HUES6 (cell line): ENCODE measurements around the gene NLRP4.

Source experiments
- H3K27ac ChIP-seq: 2 replicates; pipeline ENCODE4 v1.7.0; 2013; ENCODE audit warnings: low read depth, mild to moderate bottlenecking, low read length, inconsistent platforms
- H3K27me3 ChIP-seq: 2 replicates; pipeline ENCODE4 v1.6.1; 2013; ENCODE audit warnings: low read length; ENCODE audit not compliant: control insufficient read depth, insufficient read depth
- H3K36me3 ChIP-seq: 2 replicates; pipeline ENCODE4 v1.6.1; 2013; ENCODE audit warnings: low read length; ENCODE audit not compliant: control insufficient read depth, insufficient read depth
- H3K4me1 ChIP-seq: 2 replicates; pipeline ENCODE4 v1.6.1; 2013; ENCODE audit warnings: low read length; ENCODE audit not compliant: control insufficient read depth, insufficient read depth
- H3K4me3 ChIP-seq: 2 replicates; pipeline ENCODE4 v1.5.1; 2013; ENCODE audit warnings: low read depth, low read length
- H3K9ac ChIP-seq: one replicate; pipeline ENCODE4 v1.6.1; 2013; ENCODE audit warnings: mild to moderate bottlenecking, low read length
- H3K9me3 ChIP-seq: 2 replicates; pipeline ENCODE4 v1.6.1; 2013; ENCODE audit warnings: low read depth, low read length; ENCODE audit not compliant: control insufficient read depth, insufficient read depth

NLRP4 gene

DNA sequence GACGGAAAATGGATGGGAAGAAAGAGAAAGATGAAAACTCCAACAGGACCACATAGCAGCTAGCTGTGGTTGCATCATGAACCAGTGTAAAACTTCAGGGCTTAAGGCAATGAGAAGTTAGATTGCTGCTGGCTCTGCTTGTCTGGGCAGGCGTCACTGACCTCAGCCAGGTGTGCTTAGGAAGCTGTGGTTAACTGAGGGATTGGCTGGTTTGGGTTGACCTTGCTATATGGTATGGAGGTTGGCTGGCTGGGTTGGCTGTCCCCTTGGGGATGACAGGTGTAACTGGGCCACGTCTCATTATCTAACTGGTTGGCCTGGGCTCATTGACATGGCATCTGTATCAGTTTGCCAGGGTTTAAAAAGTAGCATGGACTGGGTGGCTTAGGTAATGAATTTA, 40.9 kb downstream of the NLRP4 start:
- Histone ChIP-seq H3K4me1 (no peaks in the 10 kb centered on the region), H3K27me3 (no peaks in the 10 kb centered on the region; the same call in 1 of the 2 replicates), H3K4me3 (no peak overlapping the region), H3K9ac (no peak overlapping the region), H3K9me3 (peaks cover 54% of the 10 kb centered on the region; the same call in 1 of the 2 replicates), H3K36me3 (no peaks in the 10 kb centered on the region), H3K27ac (no peak overlapping the region)

DNA sequence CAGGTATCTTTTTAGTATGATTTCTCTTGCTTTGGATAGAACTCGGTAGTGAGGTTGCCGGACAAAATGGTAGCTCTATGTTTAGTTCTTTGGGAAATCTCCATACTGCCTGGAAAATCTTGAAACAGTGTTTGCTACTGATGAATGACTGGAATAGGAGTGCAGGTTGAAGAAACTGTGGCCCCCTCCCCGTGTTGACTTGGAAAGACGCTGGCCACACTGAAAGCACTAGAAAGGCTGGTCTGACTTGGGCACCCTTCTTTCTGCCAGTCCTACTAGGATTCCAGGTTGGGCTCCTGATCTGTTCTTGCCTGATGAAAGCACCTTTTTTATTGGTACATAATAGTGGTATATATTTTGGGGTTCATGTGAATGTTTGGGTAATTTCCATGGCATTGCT, 46.3 kb downstream of the NLRP4 start:
- Histone ChIP-seq H3K4me1 (no peaks in the 10 kb centered on the region), H3K9me3 (peaks cover 55% of the 10 kb centered on the region; the same call in 1 of the 2 replicates), H3K27me3 (no peaks in the 10 kb centered on the region; the same call in 1 of the 2 replicates), H3K9ac (no peak overlapping the region), H3K4me3 (no peak overlapping the region), H3K36me3 (no peaks in the 10 kb centered on the region), H3K27ac (no peak overlapping the region)

DNA sequence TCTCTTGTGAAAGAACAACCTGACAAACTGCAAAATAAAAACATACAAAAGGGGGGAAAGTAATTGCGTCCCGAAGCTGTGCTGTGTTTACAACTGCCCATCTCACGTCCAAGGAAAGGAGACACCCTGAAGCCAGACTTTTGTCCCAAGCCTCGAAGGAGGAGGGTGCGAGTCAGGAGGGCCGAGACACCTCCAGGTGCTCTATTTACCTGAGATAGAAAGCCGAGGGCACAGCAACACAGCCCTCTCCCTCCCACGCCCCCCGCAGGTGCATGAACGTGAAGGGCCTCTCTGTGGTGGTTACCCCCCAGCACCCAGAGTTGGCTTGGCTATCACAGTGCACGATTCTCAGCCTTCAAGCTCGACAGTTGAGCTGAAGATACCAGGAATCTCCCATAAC, 62.6 kb downstream of the NLRP4 start:
- H3K9ac ChIP-seq: no peak overlapping the region
- H3K27ac ChIP-seq: no peak overlapping the region
- H3K4me1 ChIP-seq: no peaks in the 10 kb centered on the region
- peaks cover 62% of the 10 kb centered on the region; the same call in 1 of the 2 replicates for H3K9me3 ChIP-seq
- no peaks in the 10 kb centered on the region; the same call in 1 of the 2 replicates for H3K27me3 ChIP-seq
- no peak overlapping the region for H3K4me3 ChIP-seq
- no peaks in the 10 kb centered on the region for H3K36me3 ChIP-seq

DNA sequence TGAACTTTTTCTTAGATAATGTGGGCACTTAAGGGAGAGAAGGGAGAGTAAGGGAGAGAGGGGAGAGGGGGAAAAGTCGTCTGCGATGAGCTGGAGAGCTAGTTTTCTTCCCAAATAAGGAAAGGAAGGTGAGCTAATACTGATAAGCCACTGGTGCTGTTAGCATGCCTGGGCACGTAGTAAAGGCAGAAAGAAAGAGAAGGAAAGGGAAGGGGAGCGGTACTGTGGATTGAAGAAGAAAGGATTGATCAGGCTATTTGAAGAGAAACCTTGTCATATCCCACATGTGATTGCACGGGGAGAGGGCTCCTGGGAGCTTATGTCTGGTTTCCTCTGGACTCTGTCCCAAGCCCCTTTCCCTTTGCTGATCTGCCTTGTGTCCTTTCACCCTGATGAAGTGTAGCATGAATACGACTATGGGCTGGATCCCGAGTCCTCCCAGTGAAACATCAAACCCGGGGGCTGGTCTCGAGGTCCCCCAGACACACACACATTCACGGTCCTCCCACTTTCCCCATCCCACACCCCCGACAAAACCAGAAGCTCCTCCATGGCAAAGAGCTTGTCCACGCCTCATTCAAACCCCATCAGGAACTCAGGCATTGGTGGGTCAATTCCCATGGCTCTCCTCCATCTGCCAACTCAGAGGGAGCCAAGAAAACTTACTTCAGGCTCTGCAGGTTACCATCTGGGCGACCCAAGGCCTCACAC, 65.2 kb downstream of the NLRP4 start:
- Histone ChIP-seq H3K4me1 (no peaks in the 10 kb centered on the region), H3K4me3 (no peak overlapping the region), H3K27ac (no peak overlapping the region), H3K9me3 (peaks cover 58% of the 10 kb centered on the region; the same call in 1 of the 2 replicates), H3K36me3 (no peaks in the 10 kb centered on the region), H3K27me3 (no peaks in the 10 kb centered on the region; the same call in 1 of the 2 replicates), H3K9ac (no peak overlapping the region)

DNA sequence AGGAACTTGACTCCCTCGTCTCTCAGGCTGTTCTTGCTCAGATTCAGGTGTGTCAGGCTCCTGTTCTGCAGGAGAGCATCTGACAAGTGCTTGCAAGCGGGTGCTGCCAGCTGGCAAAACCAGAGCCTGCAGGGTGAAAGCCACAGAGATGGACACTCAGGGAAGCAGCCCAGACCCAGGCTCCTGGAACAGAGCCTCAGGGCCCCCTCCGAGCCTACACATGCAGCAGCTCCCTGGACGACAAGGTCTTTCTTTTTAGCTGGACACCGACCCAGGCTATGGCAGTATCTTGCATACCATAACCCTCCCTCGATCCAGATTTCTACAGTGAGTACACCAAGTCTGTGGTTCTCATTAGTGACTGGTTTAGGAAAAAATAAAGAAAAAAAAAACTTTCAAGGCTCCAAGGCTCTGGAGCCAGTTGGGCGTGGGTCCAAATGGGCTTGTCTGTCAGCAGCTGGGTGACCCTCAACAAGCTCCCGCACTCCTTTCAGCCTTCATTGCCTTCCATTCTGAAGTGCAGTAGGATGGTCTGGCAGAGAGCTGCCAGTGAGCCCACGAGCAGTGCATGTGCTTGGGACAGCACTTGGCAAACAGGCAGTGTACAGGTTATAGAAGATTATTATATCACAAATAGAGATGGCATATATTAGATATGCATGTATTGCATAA, 65.9 kb downstream of the NLRP4 start:
- H3K9me3 ChIP-seq: peaks cover 59% of the 10 kb centered on the region; the same call in 1 of the 2 replicates
- H3K9ac ChIP-seq: no peak overlapping the region
- H3K36me3 ChIP-seq: no peaks in the 10 kb centered on the region
- H3K4me1 ChIP-seq: no peaks in the 10 kb centered on the region
- no peaks in the 10 kb centered on the region; the same call in 1 of the 2 replicates for H3K27me3 ChIP-seq
- no peak overlapping the region for H3K4me3 ChIP-seq
- H3K27ac ChIP-seq: no peak overlapping the region

DNA sequence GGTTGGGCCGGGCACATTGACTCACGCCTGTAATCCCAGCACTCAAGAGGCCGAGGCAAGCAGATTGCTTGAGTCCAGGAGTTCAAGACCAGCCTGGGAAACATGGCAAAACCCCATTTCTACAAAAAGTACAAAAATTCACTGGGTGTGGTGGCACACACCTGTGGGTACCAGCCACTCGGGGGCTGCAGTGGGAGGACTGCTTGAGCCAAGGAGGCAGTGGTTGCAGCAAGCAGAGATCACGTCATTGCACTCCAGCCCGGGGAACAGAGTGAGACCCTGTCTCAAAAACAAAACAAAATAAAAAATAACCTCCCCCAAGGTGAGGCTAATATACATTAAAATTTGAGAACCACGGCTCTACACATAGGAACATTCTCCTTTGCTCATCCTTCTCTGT, 70.9 kb downstream of the NLRP4 start:
- Histone ChIP-seq H3K4me3 (no peak overlapping the region), H3K36me3 (no peaks in the 10 kb centered on the region), H3K27ac (no peak overlapping the region), H3K4me1 (no peaks in the 10 kb centered on the region), H3K9ac (no peak overlapping the region), H3K9me3 (peaks cover 61% of the 10 kb centered on the region; the same call in 1 of the 2 replicates), H3K27me3 (peaks cover 17% of the 10 kb centered on the region; the same call in 1 of the 2 replicates)

DNA sequence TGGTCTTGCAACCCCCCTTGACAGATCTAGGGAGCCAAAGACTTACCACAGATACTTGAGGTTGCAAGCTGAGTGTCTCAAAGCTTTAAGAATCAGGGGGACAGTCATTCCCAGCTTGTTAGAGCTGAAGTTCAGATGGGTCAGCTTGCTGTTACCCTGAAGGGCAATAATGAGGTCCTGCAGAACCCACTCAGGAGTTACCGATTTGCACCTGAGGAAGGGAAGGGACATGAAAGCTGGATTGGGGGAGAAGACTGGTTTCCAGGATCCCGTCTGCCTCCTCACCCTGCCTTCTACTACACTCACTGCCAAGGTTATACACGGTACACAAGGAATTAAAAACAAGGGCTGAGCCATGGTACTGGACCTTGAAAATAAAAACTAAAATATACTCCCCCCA, 71.4 kb downstream of the NLRP4 start:
- Histone ChIP-seq H3K9ac (no peak overlapping the region), H3K27ac (no peak overlapping the region), H3K27me3 (peaks cover 18% of the 10 kb centered on the region; the same call in 1 of the 2 replicates), H3K4me1 (no peaks in the 10 kb centered on the region), H3K4me3 (no peak overlapping the region), H3K9me3 (peaks cover 63% of the 10 kb centered on the region; the same call in 1 of the 2 replicates), H3K36me3 (no peaks in the 10 kb centered on the region)

DNA sequence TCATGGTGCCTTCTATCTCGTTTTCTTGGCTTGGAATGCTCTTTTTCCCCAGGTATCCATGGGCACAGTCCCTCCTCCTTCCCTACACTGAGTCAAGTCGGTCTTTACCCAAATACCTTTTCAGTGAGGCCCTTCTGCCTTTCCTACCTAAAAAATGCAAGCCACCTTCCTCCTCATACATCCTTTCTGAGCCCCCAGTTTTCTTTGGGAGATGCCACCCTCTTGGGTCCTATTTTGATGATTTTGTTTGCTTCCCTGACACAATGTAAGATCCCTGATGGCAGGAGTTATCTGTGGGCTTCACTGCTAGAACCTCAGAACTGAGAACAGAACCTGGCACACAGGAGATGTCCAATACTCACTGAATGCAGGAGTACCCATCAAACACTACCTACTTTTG, 73.5 kb downstream of the NLRP4 start:
- no peak overlapping the region for H3K4me3 ChIP-seq
- peaks cover 64% of the 10 kb centered on the region; the same call in 1 of the 2 replicates for H3K9me3 ChIP-seq
- no peak overlapping the region for H3K27ac ChIP-seq
- H3K4me1 ChIP-seq: no peaks in the 10 kb centered on the region
- H3K9ac ChIP-seq: no peak overlapping the region
- peaks cover 22% of the 10 kb centered on the region; the same call in 1 of the 2 replicates for H3K27me3 ChIP-seq
- no peaks in the 10 kb centered on the region for H3K36me3 ChIP-seq

DNA sequence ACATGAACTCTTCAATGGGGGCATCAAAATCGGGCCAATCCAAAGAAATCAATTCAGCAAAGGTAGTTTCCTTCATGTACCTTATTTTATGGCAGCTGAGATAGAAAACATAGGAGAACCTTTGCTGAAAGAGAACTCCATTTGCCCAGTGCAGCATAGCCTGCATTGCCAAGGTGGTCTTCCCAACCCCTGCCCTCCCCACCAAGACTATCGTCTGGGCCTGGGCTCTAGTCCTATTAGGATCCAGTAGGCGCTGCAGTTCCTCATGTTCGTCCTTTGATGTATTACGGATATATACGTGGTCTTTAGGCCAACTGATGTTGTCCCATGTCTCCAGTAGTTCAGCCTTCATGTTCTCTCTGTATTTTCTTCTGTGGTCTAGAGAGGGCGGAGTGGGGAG, 76.6 kb downstream of the NLRP4 start:
- Histone ChIP-seq H3K36me3 (no peaks in the 10 kb centered on the region), H3K9me3 (peaks cover 53% of the 10 kb centered on the region; the same call in 1 of the 2 replicates), H3K27me3 (peaks cover 22% of the 10 kb centered on the region; the same call in 1 of the 2 replicates), H3K9ac (no peak overlapping the region), H3K27ac (no peak overlapping the region), H3K4me1 (no peaks in the 10 kb centered on the region), H3K4me3 (no peak overlapping the region)

DNA sequence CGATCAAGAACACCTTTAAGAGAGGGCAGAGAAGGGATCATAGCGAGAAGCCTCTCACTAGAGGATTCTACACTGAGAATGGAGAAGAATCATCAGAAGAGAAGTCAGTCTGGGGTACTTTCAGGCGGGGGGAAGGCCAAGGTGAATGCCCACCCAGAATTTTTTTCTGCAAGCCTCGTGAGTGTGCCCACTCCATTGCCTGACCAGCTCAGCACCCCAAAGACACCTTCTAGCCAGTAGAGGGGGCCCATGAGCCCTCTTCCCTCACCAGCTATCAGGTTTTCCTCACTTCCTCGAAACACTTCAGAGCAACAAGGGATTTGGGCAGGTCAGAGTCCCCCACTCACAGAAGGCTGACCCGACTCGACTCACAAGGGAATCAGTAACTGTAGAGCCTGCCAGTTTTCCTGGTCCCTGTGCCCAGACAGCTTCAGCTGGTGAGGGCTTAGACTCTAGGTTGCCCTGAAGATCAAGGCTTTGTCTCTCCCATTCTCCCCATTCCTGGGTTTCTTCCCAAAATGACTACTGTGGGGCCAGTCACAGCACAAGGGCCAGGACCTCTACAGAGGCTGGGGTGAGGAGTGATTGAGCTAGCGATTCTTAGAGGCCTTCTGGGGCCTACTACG, 77.4 kb downstream of the NLRP4 start:
- Histone ChIP-seq H3K4me3 (no peak overlapping the region), H3K9me3 (peaks cover 49% of the 10 kb centered on the region; the same call in 1 of the 2 replicates), H3K27me3 (peaks cover 22% of the 10 kb centered on the region; the same call in 1 of the 2 replicates), H3K9ac (no peak overlapping the region), H3K36me3 (no peaks in the 10 kb centered on the region), H3K27ac (no peak overlapping the region), H3K4me1 (no peaks in the 10 kb centered on the region)
